GM18502 (cell line): ENCODE data around the gene MELK.
"Not testable (repeated sequence)": the region's sequence is repeated elsewhere in the genome, so short reads cannot be mapped to it uniquely, and the experiment has no call there.

Experiments used
- ATAC-seq: cut with Tn5 transposase; IDR thresholded peaks from one replicate; pipeline ENCODE4 v1.9.1; 2021; ENCODE audit warnings: mild to moderate bottlenecking; ENCODE audit not compliant: unreplicated experiment, poor library complexity

MELK gene

DNA sequence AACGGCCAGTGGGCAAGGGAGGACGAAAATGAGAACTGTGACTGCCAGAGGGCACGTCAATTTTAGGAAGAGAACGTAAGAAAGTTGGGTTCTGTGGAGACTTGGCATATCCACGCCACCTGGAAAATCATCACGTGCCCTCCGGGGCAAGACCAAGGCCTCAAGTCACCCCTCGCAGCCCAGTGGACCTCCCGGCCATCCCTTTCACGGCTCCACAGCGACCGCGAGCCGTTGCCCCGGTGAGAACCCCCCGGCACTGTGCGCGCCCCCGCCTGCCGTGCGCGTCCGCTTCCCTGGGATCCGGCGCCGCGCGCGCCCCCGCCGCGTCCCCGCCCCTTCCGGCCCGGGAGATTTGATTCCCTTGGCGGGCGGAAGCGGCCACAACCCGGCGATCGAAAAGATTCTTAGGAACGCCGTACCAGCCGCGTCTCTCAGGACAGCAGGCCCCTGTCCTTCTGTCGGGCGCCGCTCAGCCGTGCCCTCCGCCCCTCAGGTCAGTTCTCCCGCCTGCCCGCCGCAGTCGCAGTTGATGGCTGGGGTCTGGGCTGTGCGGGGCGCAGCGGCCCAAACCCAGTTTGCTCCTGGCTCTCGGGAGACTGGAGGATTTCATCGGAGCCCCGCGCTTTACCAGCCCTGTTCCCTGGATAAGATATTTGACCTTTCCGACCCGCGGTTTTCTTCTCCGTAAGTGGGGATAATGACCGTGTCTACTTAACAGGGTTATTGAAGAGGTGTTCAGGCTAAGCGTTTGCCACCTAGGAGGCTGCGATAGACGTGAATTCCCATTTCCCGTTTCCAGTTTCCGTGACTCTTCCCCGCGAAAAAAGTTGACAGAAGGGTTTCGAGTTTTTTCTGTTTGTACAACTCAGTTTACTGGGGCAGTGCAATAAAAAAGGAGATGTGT lies at the start of gene MELK:
MELK (plus strand) TSS at position 381 of the 904 bp plus-strand sequence. CDS start 8,787 bp downstream, outside the sequence.
- peak; percentile 75 for ATAC-seq

DNA sequence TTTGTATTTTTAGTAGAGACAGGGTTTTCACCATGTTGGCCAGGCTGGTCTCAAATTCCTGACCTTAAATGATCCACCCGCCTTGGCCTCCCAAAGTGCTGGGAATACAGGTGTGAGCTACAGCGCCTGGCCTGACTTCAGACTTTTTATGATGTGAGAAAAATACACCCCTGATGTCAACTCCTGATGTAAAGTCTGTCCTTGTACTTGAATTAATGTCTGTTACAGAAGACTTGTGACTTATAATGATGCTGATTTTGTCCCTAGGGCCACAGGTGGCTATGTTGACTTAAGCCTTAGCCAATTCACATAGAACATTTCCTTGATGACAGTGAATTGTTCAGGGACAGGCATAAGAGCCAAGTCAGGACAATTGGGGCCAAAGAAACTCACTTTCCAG lies 42.5 kb upstream of the MELK start:
- no peak for ATAC-seq

DNA sequence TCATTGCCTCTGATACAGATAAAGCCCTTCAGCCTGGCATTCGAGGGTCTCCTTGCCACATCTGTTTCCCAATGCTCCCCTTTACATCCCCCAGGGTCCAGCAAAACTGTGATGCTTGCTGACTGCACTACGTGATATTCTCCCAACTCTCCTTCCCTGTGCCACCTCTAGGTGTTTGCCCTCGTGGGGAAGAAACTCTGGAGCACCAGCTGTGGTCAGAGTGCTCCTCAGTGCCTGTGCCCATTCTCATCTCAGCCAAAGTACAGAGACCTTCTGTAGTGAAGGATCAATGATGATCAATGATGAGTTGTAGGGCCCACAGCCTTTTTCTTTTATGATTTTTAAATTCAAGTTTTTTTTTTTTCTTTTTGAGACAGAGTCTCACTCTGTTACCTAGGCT lies 40.3 kb upstream of the MELK start:
- ATAC-seq: no peak

DNA sequence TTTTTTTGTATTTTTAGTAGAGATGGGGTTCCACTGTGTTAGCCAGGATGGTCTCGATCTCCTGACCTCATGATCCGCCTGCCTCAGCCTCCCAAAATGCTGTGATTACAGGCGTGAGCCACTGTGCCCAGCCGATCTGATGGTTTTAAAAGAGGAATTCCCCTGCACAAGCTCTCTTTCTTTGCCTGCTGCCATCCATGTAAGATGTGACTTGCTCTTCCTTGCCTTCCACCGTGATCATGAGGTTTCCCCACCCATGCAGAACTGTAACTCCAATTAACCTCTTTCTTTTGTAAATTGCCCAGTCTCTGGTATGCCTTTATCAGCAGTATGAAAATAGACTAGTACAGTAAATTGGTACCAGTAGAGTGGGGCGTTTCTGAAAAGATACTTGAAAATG lies 39.0 kb upstream of the MELK start:
- ATAC-seq: not testable (repeated sequence)

DNA sequence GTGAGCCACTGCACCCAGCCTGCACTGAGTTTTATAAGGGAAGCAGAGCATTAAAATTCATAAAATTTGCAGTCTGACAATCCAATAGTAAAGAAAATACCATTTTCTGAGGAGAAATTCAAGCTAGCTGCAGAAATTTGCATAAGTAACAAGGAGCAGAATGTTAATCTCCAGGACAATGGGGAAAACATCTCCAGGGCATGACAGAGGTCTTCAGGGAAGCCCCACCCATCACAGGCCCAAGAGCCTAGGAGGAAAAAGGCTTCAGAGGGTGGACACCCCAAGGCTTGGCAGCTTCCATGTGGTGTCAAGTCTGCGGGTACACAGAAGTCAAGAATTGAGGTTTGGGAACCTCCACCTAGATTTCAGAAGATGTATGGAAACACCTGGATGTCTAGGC lies 37.6 kb upstream of the MELK start:
- ATAC-seq: no peak

DNA sequence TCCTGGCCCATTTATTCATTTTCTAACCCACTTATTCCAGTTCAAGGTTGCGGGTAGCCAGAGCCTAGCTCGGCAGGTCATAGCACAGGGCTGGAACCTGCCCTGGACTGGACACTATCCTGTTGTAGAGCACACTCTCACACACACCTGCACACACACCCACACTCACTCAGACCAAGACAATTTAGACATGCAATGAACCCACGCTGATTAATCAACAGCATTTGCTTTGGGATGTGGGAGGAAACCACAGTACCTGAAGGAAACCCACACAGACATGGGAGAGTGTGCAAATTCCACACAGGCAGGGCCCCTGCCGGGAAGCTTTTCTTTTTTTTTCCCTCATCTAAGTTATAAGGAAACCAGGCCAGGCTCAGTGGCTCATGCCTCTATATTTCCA lies 34.8 kb upstream of the MELK start:
- no peak for ATAC-seq

DNA sequence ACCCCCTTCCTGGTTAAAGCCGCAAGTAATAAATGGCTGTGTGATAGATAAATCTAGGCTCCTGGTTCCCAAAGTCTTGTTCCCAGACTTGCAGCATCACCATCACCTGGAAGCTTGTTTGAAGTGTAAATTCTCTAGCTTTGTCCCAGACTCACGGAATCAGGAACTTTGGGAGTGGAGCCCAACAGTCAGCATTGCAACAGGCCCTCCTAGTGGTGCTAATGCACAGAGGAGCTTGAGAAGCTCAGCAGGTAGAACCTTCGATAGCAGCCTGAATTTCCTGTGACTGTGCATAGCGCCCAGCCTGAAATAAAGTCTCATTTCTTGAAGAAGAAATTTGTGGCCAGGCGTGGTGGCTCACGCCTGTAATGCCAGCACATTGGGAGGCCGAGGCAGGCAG lies 30.3 kb upstream of the MELK start:
- ATAC-seq: no peak

DNA sequence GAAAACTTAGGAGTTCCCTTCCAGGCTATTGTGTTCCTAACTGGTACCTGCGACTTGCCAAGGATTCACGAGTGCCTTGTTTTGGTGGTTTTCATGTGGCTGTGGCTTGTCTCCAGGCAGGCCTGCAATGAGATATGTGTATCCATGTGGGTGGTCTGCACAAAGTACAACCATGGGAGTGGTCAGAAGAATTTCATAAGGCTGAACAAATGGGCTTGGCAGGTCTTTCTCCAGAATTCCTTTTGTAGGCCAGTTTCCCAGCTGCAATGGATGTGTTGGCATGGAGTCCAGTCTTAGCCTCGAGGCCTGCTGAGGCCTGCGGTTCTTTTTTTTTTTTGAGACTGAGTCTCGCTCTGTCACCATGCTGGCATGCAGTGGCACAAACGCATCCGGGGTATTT lies 28.8 kb upstream of the MELK start:
- ATAC-seq: no peak

DNA sequence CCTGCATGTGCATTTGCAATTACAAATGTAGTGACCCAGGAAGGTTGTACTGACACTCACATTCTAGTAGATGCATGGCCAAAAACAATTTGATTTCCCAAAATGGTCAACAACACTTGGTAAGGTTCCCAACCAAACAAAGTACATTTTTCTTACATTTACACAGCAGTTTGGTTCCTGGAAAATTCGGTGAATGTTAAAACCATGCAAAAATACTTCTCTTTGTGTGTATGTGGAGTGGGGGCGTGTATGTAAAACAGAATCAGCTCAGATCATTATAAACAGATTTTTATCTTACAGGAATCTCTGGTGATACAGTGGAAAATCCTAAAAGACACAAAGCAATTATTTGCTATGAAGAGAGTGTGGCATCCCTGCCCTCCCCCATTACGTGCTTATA lies 25.1 kb upstream of the MELK start:
- ATAC-seq: no peak

DNA sequence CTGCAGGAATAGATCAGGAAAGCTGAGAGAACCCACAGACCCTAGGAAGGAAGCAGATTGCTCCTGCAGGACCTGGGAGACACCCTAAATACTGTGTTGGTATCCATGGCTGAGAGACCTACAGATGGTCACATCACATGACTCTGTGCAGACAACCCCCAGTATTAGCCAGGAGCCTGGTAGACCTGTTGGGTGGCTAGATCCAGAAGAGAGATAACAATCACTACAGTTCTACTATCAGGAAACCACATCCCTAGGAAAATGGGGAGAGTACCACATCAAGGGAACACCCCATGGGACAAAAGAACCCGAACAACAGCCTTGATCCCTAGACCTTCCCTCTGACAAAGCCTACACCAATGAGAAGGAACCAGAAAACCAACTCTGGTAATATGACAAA lies 24.2 kb upstream of the MELK start:
- no peak for ATAC-seq

DNA sequence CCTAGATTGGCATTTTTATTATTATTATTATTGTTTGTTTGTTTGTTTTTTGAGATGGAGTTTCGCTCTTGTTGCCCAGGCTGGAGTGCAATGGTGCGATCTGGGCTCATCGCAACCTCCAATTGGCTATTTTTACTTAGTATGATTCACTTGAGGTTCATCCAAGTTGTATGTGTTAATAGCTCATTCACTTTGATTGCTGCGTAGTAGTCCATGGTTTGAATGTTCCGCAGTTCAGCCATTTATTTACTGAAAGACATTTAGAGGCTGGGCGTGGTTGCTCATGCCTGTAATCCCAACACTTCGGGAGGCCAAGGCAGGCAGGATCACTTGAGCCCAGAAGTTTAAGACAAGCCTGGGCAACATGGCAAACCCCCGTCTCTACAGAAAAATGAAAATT lies 22.6 kb upstream of the MELK start:
- no peak for ATAC-seq

DNA sequence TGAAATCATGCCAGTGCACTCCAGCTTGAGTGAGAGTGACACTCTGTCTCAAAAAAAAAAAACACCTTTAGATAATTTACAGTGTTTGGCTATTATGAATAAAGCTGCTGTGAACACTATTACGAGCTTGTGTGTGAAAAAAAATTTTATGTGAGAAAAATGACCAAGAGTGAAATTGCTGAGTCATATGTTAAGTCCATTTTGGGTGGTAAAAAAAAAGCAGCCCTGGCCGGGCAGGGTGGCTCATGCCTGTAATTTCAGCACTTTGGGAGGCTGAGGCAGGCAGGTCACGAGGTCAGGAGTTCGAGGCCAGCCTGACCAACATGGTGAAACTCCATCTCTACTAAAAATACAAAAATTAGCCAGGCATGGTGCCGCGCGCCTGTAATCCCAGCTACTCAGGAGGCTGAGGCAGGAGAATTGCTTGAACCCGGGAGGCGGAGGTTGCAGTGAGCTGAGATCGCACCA lies 22.0 kb upstream of the MELK start:
- ATAC-seq: peak; percentile 72

DNA sequence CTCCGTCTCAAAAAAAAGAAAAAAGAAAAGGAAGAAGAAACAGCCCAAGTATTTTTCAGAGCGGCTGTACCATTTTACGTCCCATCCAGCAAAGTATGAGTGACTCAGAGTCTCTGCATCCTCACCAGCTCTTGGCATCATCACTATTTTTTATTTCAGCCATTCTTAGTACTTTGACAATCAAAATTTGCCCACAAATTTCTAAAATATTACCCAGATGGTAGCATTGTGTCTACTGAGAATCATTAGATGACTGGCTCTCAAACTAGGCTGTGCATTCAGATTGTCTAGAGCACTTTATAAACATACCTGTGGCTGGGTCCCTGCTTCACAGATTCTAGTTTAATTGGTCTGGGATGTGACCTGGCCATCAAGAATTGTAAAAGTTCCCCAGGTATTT lies 21.6 kb upstream of the MELK start:
- no peak for ATAC-seq

DNA sequence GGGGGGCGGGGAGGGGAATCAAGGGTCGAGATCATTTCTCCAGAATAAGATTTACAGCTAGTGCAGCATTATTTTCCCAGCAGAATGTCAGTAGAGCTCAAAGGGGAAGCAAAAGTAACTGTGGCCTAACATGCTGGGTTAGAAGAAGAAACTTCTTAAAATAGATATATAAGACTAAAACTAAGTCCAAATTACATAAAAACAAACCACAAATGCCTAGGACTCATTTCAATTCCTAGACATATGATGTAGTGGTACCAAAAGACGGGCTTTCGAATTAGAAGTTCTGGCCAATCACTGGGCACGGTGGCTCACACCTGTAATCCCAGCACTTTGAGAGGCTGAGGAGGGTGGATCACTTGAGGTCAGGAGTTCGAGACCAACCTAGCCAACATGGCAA lies 20.8 kb upstream of the MELK start:
- ATAC-seq: no peak

DNA sequence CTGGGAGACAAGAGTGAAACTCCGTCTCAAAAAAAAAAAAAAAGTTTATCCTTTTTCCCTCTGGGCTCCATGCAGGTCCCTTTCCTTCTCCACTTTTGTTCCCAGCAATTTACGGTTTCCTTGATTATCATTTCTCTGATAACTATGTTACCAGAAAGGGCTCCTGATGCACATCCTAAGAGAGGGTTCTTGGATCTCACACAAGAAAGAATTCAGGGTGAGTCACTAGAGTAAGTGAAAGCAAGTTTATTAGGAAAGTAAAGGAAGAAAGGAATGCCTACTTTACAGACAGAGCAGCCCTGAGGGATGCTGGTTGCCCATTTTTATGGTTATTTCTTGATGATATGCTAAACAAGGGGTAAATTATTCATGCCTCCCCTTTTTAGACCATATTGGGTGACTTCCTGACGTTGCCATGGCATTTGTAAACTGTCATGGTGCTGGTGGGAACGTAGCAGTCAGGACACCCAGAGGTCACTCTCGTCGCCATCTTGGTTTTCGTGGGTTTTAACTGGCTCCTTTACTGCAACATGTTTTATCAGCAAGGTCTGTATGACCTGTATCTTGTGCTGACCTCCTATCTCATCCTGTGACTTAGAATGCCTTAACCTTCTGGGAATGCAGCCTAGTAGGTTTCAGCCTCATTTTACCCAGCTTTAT lies 13.5 kb upstream of the MELK start:
- no peak for ATAC-seq

DNA sequence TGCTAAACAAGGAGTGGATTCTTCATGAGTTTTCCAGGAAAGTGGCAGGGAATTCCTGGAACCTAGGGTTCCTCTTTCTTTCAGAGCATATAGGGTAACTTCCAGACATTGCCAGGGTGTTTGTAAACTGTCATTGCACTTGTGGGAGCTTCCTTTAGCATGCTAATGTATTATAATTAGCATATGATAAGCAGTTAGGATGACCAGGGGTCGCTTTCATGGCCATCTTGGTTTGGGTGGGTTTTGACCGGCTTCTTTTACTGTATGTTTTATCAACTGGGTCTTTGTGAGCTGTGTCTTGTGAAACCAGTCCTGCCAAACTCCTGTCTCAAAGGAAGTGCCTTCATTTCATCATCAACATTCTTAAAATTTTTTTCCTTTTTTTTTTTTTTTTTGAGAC lies 11.9 kb upstream of the MELK start:
- no peak for ATAC-seq

DNA sequence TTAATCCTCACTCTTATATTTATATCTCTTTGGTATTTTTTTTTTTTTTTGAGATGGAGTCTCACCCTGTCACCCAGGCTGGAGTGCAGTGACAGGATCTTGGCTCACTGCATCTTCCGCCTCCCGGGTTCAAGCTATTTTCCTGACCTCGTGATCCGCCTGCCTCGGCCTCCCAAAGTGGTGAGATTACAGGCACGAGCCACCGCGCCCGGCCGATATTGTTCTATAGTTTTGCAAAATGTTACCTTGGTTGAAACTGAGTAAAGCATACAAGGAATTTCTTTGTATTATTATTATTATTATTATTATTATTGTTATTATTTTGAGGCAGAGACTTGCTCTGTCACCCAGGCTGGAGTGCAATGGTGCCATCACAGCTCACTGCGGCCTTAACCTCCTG lies 9.9 kb upstream of the MELK start:
- ATAC-seq: not testable (repeated sequence)

DNA sequence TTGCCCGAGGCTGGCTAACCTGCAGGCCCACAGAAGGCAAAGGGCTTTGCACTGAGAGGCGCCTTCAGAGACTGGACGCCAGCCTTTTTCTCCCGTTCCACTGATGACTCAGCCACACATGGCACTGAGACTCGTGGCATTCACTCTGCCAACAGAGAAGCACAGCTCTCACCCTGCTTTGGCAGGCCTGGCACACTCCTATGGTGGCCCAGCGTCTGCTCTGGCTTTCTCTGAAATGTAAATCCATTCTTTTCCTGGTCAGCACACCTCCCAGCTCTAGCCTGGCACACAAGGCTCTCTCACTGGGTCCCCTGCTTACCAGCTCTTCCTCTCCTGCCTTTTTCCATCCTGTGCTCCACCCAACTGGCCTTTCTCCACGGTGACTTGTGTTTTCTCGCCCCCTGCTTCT lies 5.9 kb upstream of the MELK start:
- no peak for ATAC-seq

DNA sequence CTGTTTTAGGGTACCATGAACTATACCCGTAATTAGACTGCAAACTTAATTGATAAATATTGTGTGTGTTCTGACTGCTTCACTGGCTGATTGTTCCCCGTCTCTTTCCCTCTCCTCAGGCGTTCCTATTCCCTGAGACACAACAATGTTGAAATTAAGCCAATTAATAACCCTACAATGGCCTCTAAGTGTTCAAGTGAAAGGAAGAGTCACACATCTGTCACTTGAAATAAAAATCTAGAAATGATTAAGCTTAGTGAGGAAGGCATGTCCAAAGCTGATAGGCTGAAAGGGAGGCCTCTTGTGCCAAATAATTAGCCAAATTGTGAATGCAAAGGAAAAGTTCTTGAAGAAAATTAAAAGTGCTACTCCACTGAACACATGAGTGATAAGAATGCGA lies 4.0 kb upstream of the MELK start:
- not testable (repeated sequence) for ATAC-seq

DNA sequence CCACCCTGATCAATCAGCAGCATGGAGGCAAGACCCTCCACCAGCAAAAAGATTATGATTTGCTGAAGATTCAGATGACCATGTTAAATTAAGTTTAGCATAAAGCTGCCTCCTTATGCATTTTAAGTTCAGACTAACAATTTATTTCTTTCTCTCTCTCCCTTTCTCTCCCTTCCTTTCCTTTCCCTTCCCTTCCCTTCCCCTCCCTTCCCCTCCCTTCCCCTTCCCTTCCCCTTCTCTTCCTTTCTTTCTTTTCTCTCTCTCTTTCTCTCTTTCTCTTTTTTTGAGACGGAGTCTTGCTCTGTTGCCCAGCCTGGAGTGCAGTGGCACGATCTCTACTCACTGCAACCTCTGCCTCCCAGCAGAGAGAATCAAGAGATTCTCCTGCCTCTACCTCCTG lies 1.4 kb upstream of the MELK start:
- ATAC-seq: no peak

DNA sequence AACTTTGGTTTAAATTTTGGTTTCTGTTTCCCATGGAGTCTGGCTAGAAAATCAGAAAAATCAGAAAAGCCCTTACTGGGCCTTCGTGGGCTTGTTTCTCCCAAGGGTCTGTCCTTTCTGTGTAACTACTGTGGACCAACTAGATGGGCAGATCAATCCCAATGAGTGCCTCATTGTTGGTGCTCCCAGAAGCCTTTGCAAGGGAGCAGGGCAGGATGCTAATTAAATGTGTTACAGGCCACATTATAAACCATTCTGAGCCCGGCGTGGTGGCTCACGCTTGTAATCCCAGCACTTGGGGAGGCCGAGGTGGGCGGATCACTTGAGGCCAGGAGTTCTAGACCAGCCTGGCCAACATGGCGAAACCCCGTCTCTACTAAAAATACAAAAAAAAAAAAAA lies 1.4 kb downstream of the MELK start:
- not testable (repeated sequence) for ATAC-seq

DNA sequence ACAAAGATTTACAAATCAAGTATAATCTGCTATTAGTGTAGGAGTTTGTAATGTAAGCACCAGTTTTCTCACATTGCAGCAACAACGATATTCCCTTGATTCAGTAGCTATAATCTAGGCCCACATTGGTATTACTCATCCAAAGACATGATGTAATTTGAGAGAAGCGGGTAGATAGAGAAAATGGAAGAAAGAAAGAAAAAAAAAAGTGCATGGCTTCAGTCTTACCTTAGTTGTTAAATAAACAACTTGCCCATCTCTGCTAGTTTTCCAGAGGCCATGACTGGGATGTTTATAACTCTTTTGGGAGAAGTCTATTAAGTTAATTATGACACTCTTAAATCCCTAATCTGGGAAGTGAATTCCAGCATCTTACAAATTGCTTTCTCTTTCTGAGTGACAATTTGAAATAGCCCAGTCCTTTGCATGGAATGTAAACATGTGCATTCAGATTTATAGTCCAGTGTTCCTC lies 2.8 kb downstream of the MELK start:
- no peak for ATAC-seq
